Measurements from ENCODE around the gene CACNA2D1. TPM values are rescaled to one million over a fixed set of nuclear protein-coding genes. Genes with fewer than 3 reads are reported as not detected.

The CACNA2D1 gene
- total and polyA plus RNA-seq, 7 donors: 0.23 to 115 (median 59.7) TPM

DNA sequence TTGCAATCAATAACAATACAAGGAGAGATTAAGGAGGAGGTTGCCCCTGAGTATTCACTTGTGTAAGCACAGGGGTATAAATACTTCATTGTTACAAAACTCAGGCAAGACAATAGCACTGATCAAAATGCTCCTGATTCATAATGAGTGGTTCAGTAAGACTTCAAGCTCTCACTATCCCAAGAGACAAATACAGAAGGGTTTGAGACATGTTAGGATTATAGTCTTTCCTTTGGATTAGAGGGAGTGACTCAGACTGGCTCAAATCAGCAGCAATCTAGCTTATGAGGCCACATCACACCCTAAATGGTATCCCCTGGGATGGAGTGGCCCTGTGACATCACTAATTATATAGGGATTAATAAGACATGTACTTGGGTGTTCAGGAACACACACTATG is 506.5 kb downstream of the CACNA2D1 start:
- DNase-seq: no peak
- no peak overlapping the region for H3K4me3 ChIP-seq
- no peaks in the 10 kb centered on the region for H3K4me1 ChIP-seq
- H3K36me3 ChIP-seq: no peaks in the 10 kb centered on the region
- TF ChIP-seq POLR2AphosphoS5 (IDR thresholded peaks at IDR 0.05): no peak
- TF ChIP-seq, protein P1, sequence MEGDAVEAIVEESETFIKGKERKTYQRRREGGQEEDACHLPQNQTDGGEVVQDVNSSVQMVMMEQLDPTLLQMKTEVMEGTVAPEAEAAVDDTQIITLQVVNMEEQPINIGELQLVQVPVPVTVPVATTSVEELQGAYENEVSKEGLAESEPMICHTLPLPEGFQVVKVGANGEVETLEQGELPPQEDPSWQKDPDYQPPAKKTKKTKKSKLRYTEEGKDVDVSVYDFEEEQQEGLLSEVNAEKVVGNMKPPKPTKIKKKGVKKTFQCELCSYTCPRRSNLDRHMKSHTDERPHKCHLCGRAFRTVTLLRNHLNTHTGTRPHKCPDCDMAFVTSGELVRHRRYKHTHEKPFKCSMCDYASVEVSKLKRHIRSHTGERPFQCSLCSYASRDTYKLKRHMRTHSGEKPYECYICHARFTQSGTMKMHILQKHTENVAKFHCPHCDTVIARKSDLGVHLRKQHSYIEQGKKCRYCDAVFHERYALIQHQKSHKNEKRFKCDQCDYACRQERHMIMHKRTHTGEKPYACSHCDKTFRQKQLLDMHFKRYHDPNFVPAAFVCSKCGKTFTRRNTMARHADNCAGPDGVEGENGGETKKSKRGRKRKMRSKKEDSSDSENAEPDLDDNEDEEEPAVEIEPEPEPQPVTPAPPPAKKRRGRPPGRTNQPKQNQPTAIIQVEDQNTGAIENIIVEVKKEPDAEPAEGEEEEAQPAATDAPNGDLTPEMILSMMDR (IDR thresholded peaks at IDR 0.05): no peak
- no peak for TF ChIP-seq EP300 (IDR thresholded peaks at IDR 0.05)
- TF ChIP-seq POLR2A (IDR thresholded peaks at IDR 0.05): no peak
- intact Hi-C loops (cut with DNase I): no loop called here
- H3K27me3 ChIP-seq: no peaks in the 10 kb centered on the region
- H3K9me3 ChIP-seq: no peaks in the 10 kb centered on the region
- no peak overlapping the region for H3K27ac ChIP-seq

DNA sequence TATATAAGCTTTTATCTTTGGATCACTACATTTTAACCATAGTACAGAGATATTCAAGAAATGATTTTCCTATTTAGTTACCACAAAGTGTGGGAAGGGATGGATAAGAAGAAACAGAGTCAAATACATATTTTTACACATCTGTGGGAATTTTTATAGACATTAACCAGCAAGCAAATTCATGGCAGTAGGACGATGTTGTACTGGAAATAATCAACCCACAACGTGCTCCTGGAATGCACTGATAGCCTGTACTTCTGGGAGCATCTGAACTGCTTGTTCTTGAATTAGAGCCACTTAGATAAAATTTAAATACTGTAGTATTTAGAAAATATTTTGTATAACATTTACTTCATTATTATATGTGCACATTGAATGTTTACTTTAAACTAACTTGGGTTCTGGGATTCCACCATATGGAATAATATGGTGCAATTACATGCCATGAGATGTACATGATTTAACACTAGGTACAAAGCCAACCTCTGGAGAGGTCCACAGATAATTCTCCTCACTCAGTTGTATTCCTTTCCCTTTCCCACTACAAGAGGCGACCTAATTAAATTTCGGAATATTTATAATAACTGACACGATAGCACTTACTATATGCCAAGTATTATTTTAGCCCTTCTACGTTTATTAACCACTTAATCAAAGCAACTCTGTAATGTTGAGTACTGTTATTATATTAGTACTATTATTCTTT is 508.8 kb downstream of the CACNA2D1 start:
- intact Hi-C loops (cut with DNase I): no loop called here
- Histone ChIP-seq H3K27ac (no peak overlapping the region), H3K9me3 (no peaks in the 10 kb centered on the region), H3K4me1 (no peaks in the 10 kb centered on the region), H3K36me3 (no peaks in the 10 kb centered on the region), H3K4me3 (no peak overlapping the region), H3K27me3 (no peaks in the 10 kb centered on the region)
- no peak for DNase-seq
- TF ChIP-seq POLR2A (IDR thresholded peaks at IDR 0.05) (no peak), EP300 (IDR thresholded peaks at IDR 0.05) (no peak), POLR2AphosphoS5 (IDR thresholded peaks at IDR 0.05) (no peak)
- TF ChIP-seq, protein P1 (IDR thresholded peaks at IDR 0.05): no peak
- WGBS, 2 donors: 80 to 81% methylated on average over 6 of the region's 6 CpGs

DNA sequence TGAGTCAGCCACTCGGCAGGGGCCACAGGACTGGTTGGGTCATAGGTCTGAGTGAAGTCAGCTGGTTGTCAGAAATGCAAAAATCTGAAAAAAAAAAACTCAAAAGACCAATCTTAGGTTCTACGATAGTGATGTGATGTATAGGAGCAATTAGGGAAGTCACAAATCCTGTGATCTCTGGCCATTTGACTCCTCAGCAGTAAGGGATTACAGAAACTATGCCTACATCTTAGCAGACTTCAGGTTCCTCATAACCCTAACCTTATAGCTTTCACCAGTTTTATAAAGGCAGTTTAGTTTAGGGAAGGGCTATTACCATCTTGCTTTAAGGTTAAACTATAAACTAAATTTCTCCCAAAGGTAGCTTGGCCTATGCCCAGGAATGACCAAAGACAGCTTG is 510.6 kb downstream of the CACNA2D1 start:
- H3K4me3 ChIP-seq: no peak overlapping the region
- no peak overlapping the region for H3K27ac ChIP-seq
- no peaks in the 10 kb centered on the region for H3K36me3 ChIP-seq
- no peak for TF ChIP-seq EP300 (IDR thresholded peaks at IDR 0.05)
- TF ChIP-seq, protein P1 (IDR thresholded peaks at IDR 0.05): no peak
- no peak for TF ChIP-seq POLR2A (IDR thresholded peaks at IDR 0.05)
- TF ChIP-seq POLR2AphosphoS5 (IDR thresholded peaks at IDR 0.05): no peak
- H3K9me3 ChIP-seq: no peaks in the 10 kb centered on the region
- no peak for DNase-seq
- H3K27me3 ChIP-seq: no peaks in the 10 kb centered on the region
- intact Hi-C loops (cut with DNase I): no loop called here
- 79 to 88% methylated on average over 2 of the region's 2 CpGs for WGBS, 2 donors
- no peaks in the 10 kb centered on the region for H3K4me1 ChIP-seq

DNA sequence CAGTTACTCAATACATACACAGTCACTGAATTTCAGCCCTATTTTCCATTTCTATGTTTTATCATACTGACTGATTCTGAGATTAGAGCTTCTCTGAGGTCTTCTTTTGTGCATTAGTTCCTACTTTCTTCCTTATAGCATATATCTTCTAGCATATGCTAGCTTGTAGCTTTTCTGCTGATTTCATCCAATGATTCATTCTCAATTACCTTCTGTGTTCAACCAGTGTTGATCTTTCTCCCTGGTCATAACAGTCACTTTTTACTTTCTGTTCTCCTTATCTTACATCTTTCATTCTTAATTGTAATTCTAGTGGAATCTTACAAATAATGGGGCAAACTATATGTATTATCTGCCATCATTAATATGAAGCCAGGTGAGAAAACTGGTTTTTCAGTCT is 514.2 kb downstream of the CACNA2D1 start:
- no peaks in the 10 kb centered on the region for H3K36me3 ChIP-seq
- H3K4me3 ChIP-seq: no peak overlapping the region
- no peaks in the 10 kb centered on the region for H3K4me1 ChIP-seq
- H3K27me3 ChIP-seq: no peaks in the 10 kb centered on the region
- no peak for TF ChIP-seq POLR2A (IDR thresholded peaks at IDR 0.05)
- no peaks in the 10 kb centered on the region for H3K9me3 ChIP-seq
- intact Hi-C loops (cut with DNase I): no loop called here
- DNase-seq: no peak
- no peak overlapping the region for H3K27ac ChIP-seq

DNA sequence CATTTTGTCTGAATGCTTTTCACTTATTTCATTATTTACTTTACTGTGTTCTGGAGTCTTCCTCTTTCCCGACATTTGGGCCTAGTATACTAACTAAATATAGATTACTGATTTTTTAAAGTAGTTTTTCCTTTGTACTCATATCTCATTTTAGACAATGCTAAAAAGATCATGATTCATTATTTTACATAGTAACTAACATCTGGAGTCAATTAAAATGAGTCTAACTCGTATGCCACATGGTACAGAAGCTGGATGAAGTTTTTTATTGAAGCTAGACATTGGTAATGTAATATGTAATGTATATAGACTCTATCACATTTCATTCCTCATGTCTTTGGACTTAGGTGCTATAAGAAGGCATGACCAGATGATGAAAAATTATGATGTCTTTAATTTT is 517.4 kb downstream of the CACNA2D1 start:
- no peak for TF ChIP-seq POLR2A (IDR thresholded peaks at IDR 0.05)
- TF ChIP-seq, protein P1 (IDR thresholded peaks at IDR 0.05): no peak
- no peak for TF ChIP-seq EP300 (IDR thresholded peaks at IDR 0.05)
- TF ChIP-seq POLR2AphosphoS5 (IDR thresholded peaks at IDR 0.05): no peak
- no peaks in the 10 kb centered on the region for H3K27me3 ChIP-seq
- no peak overlapping the region for H3K4me3 ChIP-seq
- H3K36me3 ChIP-seq: no peaks in the 10 kb centered on the region
- H3K27ac ChIP-seq: no peak overlapping the region
- intact Hi-C loops (cut with DNase I): no loop called here
- WGBS, 2 donors: 31 to 56% methylated on average over 2 of the region's 2 CpGs
- no peaks in the 10 kb centered on the region for H3K4me1 ChIP-seq
- DNase-seq: no peak
- no peaks in the 10 kb centered on the region for H3K9me3 ChIP-seq
